Esophagus muscularis mucosa (tissue), 4 donors: Measurements from ENCODE around the gene RELA. TPM values are rescaled to one million over a fixed set of nuclear protein-coding genes. Genes with fewer than 3 reads are reported as not detected.

Experiments
- DNase-seq: peaks from one replicate; pipeline ENCODE4 v3.0.0-alpha.2; 2017; ENCODE audit errors: extremely low spot score
- H3K27ac ChIP-seq, 4 donors: fragments of 200-600 bp; sonication (generic); replicated peaks in 1 of 4; 1 replicate in 3 of 4; 2 replicates in 1 of 4; pipeline ENCODE4 v1.5.1; 2016 to 2019; ENCODE audit warnings: mild to moderate bottlenecking in 1 of 4
- H3K27me3 ChIP-seq, 4 donors: fragments of 200-600 bp; sonication (generic); one replicate each; pipeline versions ENCODE4 v1.5.1 to v1.6.0; 2016 to 2019
- H3K36me3 ChIP-seq, 4 donors: fragments of 200-600 bp; sonication (generic); one replicate each; pipeline ENCODE4 v1.5.1; 2016 to 2019
- H3K4me1 ChIP-seq, 4 donors: fragments of 200-600 bp; sonication (generic); one replicate each; pipeline ENCODE4 v1.5.1; 2016 to 2019
- H3K4me3 ChIP-seq, 4 donors: fragments of 200-600 bp; sonication (generic); 1 replicate in 2 of 4; 2 replicates in 2 of 4; pipeline ENCODE4 v1.5.1; 2016 to 2019; ENCODE audit warnings: mild to moderate bottlenecking in 4 of 4, moderate library complexity in 1 of 4
- H3K9me3 ChIP-seq, 4 donors: fragments of 200-600 bp; sonication (generic); 1 replicate in 3 of 4; 2 replicates in 1 of 4; pipeline ENCODE4 v1.5.1; 2016 to 2019
- CTCF ChIP-seq, 3 experiments: fragments of 200-600 bp in 2 of 3; fragments of 450-650 bp in 1 of 3; sonication (generic) in 2 of 3; IDR thresholded peaks; one replicate each; pipeline ENCODE4 v1.5.1; 2017 to 2019; ENCODE audit warnings: antibody characterized with exemption in 3 of 3, mild to moderate bottlenecking in 2 of 3, moderate library complexity in 1 of 3
- EP300 ChIP-seq: sonication (generic); formaldehyde crosslinking; IDR thresholded peaks from one replicate; pipeline ENCODE4 v1.6.1; 2017; ENCODE audit warnings: antibody characterized with exemption
- POLR2A ChIP-seq: fragments of 450-650 bp; IDR thresholded peaks from one replicate; pipeline ENCODE4 v1.6.1; 2017; ENCODE audit warnings: antibody characterized with exemption, moderate library complexity, mild to moderate bottlenecking, low read depth
- POLR2AphosphoS5 ChIP-seq, 2 donors: sonication (generic); formaldehyde crosslinking; IDR thresholded peaks; one replicate each; pipeline ENCODE4 v1.6.1; 2017; ENCODE audit warnings: antibody characterized with exemption in 2 of 2
- WGBS: methylation state at CpG from one replicate; pipeline ENCODE4 v1.1.5; 2018; 5-methylcytosine and 5-hydroxymethylcytosine counted together
- intact Hi-C: fragments of 100-400 bp; cut with DNase I; formaldehyde crosslinking; loops from one replicate; pipeline ENCODE4 v1.15.1; 2023
- total RNA-seq, 4 donors: library from RNA; depleted of rRNA; stranded (reverse); fragments of >200 nt; gene quantifications; one replicate each; pipeline versions ENCODE4 v1.1.0 to v1.2.1, GENCODE V29; 2016

The RELA gene
- total RNA-seq, 4 donors from 2014 or later = 51.5 to 84.6 (median 82.1) TPM

GRCh38 chr11:65633390-65634108 lies 29.2 kb downstream of the RELA start:
- TF ChIP-seq POLR2A (no peak), CTCF (IDR thresholded peaks at IDR 0.05) (no peak), POLR2AphosphoS5 (IDR thresholded peaks at IDR 0.05) (no peak), EP300 (no peak)
- H3K9me3 ChIP-seq = no peaks in the 10 kb centered on the region
- no peak for DNase-seq
- peaks cover 13 to 23% (median 15%) of the 10 kb centered on the region in 4 donors for H3K4me1 ChIP-seq
- no peaks in the 10 kb centered on the region for H3K27me3 ChIP-seq
- intact Hi-C loops = no loop called here
- H3K27ac ChIP-seq = no peak overlapping the region
- no peak overlapping the region for H3K4me3 ChIP-seq
- 77% methylated on average over 20 of the region's 20 CpGs for WGBS
- peaks cover 59 to 88% (median 87%) of the 10 kb centered on the region in 4 donors for H3K36me3 ChIP-seq

GRCh38 chr11:65630215-65630614 lies 32.5 kb downstream of the RELA start:
- DNase-seq = no peak
- intact Hi-C loops = no loop called here
- H3K4me1 ChIP-seq = peaks cover 0 to 8% (median 4%) of the 10 kb centered on the region in 4 donors
- TF ChIP-seq POLR2A (no peak), EP300 (no peak), CTCF (IDR thresholded peaks at IDR 0.05) (no peak), POLR2AphosphoS5 (IDR thresholded peaks at IDR 0.05) (no peak)
- peaks cover 69 to 100% (median 100%) of the 10 kb centered on the region in 4 donors for H3K36me3 ChIP-seq
- no peak overlapping the region for H3K27ac ChIP-seq
- no peak overlapping the region for H3K4me3 ChIP-seq
- WGBS = 83% methylated on average over 7 of the region's 11 CpGs
- H3K9me3 ChIP-seq = no peaks in the 10 kb centered on the region
- H3K27me3 ChIP-seq = no peaks in the 10 kb centered on the region

- Histone ChIP-seq H3K36me3 (peaks cover 69 to 100% (median 100%) of the 10 kb centered on the region in 4 donors), H3K27ac (no peak overlapping the region), H3K9me3 (no peaks in the 10 kb centered on the region), H3K4me1 (peaks cover 0 to 8% (median 4%) of the 10 kb centered on the region in 4 donors), H3K27me3 (no peaks in the 10 kb centered on the region), H3K4me3 (no peak overlapping the region)
- no peak for TF ChIP-seq POLR2A
- TF ChIP-seq EP300 = no peak
- TF ChIP-seq POLR2AphosphoS5 (IDR thresholded peaks at IDR 0.05) = no peak
- no peak for TF ChIP-seq CTCF (IDR thresholded peaks at IDR 0.05)
- DNase-seq = no peak
- WGBS = 95% methylated on average over 7 of the region's 14 CpGs
- intact Hi-C loops = loop anchor here (10.0 kb wide), 1 partner anchor 185 kb away; no protein-coding TSS in a partner anchor
Measured at GRCh38 chr11:65629579-65629978, 33.1 kb downstream of the RELA start.

- H3K27me3 ChIP-seq = no peaks in the 10 kb centered on the region
- WGBS = 98% methylated on average over 7 of the region's 13 CpGs
- TF ChIP-seq CTCF (IDR thresholded peaks at IDR 0.05) (no peak), POLR2A (no peak), EP300 (no peak), POLR2AphosphoS5 (IDR thresholded peaks at IDR 0.05) (no peak)
- intact Hi-C loops = loop anchor here (10.0 kb wide), 1 partner anchor 188 kb away; no protein-coding TSS in a partner anchor
- peaks cover 0 to 8% (median 4%) of the 10 kb centered on the region in 4 donors for H3K4me1 ChIP-seq
- H3K36me3 ChIP-seq = peaks cover 62 to 100% (median 99%) of the 10 kb centered on the region in 4 donors
- H3K27ac ChIP-seq = no peak overlapping the region
- no peak for DNase-seq
- H3K4me3 ChIP-seq = no peak overlapping the region
- no peaks in the 10 kb centered on the region for H3K9me3 ChIP-seq
Measured at GRCh38 chr11:65627202-65627601, 35.5 kb downstream of the RELA start.
